ENCODE data around the gene MAP3K19. TPM values are rescaled to one million over a fixed set of nuclear protein-coding genes. Genes with fewer than 3 reads are reported as not detected.
"Not testable (repeated sequence)": the region's sequence is repeated elsewhere in the genome, so short reads cannot be mapped to it uniquely, and the experiment has no call there.

MAP3K19 gene
- total and polyA plus RNA-seq, 2 donors, result not detected

DNA sequence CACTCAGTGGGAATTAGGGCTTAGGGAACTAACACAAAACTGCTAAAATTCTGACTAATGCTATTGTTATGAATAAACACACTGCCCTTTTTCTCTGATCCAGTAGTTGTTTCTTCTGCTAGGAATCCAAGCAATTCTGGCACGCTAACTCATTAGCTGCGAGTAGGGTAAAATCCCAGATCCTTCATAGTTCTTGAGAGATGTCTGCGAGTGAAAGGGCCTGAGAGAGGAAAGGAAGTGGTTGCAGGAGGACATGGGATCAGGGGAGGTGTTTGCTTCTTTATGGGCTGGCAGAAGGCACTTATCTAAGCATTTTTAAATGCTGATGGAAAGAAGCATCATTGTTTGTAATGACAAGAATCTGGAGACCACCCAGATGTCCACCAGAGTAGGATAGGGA lies 9.4 kb downstream of the MAP3K19 start:
- Histone ChIP-seq H3K27ac (ENCODE audit: low read depth) (no peak overlapping the region), H3K4me3 (ENCODE audit: low read depth, low read length) (no peak overlapping the region), H3K36me3 (ENCODE audit: insufficient read depth) (no peaks in the 10 kb centered on the region), H3K4me1 (ENCODE audit: insufficient read depth) (no peaks in the 10 kb centered on the region)
- WGBS, result 67% methylated on average over 3 of the region's 3 CpGs
- no peak for DNase-seq (ENCODE audit: extremely low spot score)

GRCh38 chr2:135033216-135033615 lies 14.0 kb downstream of the MAP3K19 start:
- DNase-seq (ENCODE audit: extremely low spot score); H3K36me3 ChIP-seq (ENCODE audit: insufficient read depth); H3K27ac ChIP-seq (ENCODE audit: low read depth); H3K4me1 ChIP-seq (ENCODE audit: insufficient read depth); H3K4me3 ChIP-seq (ENCODE audit: low read depth, low read length): not testable (repeated sequence)
- 96% methylated on average over 18 of the region's 33 CpGs for WGBS

GRCh38 chr2:135030826-135031225 lies 16.4 kb downstream of the MAP3K19 start:
- H3K4me3 ChIP-seq (ENCODE audit: low read depth, low read length), result no peak overlapping the region
- no peak for DNase-seq (ENCODE audit: extremely low spot score)
- H3K27ac ChIP-seq (ENCODE audit: low read depth), result no peak overlapping the region

GRCh38 chr2:135029481-135030134 lies 17.6 kb downstream of the MAP3K19 start:
- Histone ChIP-seq H3K27ac (ENCODE audit: low read depth) (no peak overlapping the region), H3K36me3 (ENCODE audit: insufficient read depth) (peaks cover 1% of the 10 kb centered on the region), H3K4me3 (ENCODE audit: low read depth, low read length) (no peak overlapping the region), H3K4me1 (ENCODE audit: insufficient read depth) (no peaks in the 10 kb centered on the region)
- 67% methylated on average over 2 of the region's 2 CpGs for WGBS
- DNase-seq (ENCODE audit: extremely low spot score), result no peak

More at GRCh38 chr2:135030826-135031225, 16.4 kb downstream of the MAP3K19 start:
- peaks cover 1% of the 10 kb centered on the region for H3K36me3 ChIP-seq (ENCODE audit: insufficient read depth)
- no peaks in the 10 kb centered on the region for H3K4me1 ChIP-seq (ENCODE audit: insufficient read depth)
- WGBS, result 95% methylated on average over 1 of the region's 1 CpG

DNA sequence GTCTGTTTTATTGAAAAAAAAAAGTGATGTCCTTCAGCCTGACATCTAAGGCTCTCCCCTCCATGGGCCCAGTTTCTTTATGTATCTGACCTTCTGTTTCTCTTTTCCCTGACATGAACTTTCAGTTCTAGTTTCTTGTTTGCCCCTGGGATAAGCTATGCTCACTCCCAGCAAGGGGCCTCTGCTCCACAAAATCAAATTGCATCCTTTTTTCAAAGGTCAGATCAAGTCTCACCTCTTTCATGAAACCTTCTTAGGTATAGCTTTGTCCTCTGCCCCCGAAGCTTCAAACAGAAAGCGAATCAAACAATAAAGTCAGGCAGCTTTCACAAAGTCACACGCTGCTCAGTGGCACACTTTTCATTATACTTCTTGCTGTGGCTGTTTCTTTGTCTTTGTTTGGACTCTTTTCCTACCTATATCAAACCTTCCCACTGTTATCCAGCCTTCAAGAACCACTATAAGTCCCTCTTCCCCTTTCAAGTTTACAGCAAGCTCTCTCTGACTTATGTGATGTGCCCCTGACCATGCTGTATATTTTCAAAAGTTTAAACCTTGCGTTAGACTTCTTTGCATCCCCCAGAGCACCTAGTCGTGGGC lies 23.3 kb downstream of the MAP3K19 start:
- H3K36me3 ChIP-seq (ENCODE audit: insufficient read depth), result peaks cover 1% of the 10 kb centered on the region
- no peak for DNase-seq (ENCODE audit: extremely low spot score)
- H3K4me1 ChIP-seq (ENCODE audit: insufficient read depth), result no peaks in the 10 kb centered on the region
- no peak overlapping the region for H3K27ac ChIP-seq (ENCODE audit: low read depth)
- H3K4me3 ChIP-seq (ENCODE audit: low read depth, low read length), result no peak overlapping the region
- WGBS, result 85% methylated on average over 5 of the region's 5 CpGs

DNA sequence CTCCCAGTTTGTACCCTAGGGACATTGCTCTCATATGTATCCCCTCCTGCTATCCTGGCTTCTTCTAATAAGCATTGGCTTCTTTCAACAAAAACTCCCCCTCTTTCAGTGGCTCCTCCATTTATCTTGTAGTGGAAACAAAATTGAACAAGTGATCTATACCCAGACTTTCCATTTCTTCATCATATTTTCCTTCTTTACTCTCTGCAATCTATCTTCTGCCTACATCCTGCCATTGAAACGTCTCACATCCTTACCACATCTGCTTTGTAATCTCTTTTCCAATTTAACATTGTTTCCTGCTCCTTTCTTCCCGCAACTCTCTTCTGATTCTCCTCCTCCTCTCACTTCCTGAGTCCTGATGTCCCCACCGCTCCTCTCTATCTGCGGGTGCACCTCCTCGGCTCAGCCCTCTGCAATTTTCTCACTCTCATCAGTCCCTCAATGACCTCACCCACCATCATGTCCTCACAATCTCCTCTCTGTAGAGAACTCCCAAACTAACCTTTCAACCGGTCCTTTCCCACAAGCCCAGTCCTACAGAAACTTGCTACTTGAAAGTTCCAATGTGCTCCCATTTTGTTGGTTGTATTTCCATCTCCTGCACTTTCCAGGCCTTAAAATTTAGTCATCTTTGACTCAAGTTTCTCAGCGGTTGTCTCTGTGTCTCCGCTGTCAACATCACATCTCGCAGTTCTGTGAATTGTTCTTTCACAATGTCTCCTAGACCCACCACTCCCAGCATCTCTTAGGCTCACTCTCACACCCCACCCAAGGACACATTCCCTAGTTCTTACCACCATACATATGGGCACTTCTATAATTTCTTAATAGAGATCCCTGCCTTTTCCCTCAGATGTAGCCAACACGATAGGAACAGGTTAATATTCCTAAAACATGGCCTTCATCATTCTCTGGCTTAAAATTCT lies 24.0 kb downstream of the MAP3K19 start:
- no peak overlapping the region for H3K27ac ChIP-seq (ENCODE audit: low read depth)
- no peaks in the 10 kb centered on the region for H3K4me1 ChIP-seq (ENCODE audit: insufficient read depth)
- WGBS, result 83% methylated on average over 10 of the region's 10 CpGs
- peaks cover 1% of the 10 kb centered on the region for H3K36me3 ChIP-seq (ENCODE audit: insufficient read depth)
- H3K4me3 ChIP-seq (ENCODE audit: low read depth, low read length), result no peak overlapping the region
- DNase-seq (ENCODE audit: extremely low spot score), result no peak

- Histone ChIP-seq H3K27ac (ENCODE audit: low read depth) (no peak overlapping the region), H3K4me3 (ENCODE audit: low read depth, low read length) (no peak overlapping the region), H3K4me1 (ENCODE audit: insufficient read depth) (no peaks in the 10 kb centered on the region), H3K36me3 (ENCODE audit: insufficient read depth) (peaks cover 1% of the 10 kb centered on the region)
- WGBS, result 92% methylated on average over 1 of the region's 1 CpG
- DNase-seq (ENCODE audit: extremely low spot score), result no peak
These were observed 25.6 kb downstream of the MAP3K19 start for GRCh38 chr2:135021618-135022017.

GRCh38 chr2:135011633-135012032 lies 35.6 kb downstream of the MAP3K19 start:
- H3K27ac ChIP-seq (ENCODE audit: low read depth), result no peak overlapping the region
- no peak for DNase-seq (ENCODE audit: extremely low spot score)
- no peak overlapping the region for H3K4me3 ChIP-seq (ENCODE audit: low read depth, low read length)
- no peaks in the 10 kb centered on the region for H3K4me1 ChIP-seq (ENCODE audit: insufficient read depth)
- H3K36me3 ChIP-seq (ENCODE audit: insufficient read depth), result no peaks in the 10 kb centered on the region

- H3K4me1 ChIP-seq (ENCODE audit: insufficient read depth), result no peaks in the 10 kb centered on the region
- H3K4me3 ChIP-seq (ENCODE audit: low read depth, low read length), result no peak overlapping the region
- no peaks in the 10 kb centered on the region for H3K36me3 ChIP-seq (ENCODE audit: insufficient read depth)
- no peak overlapping the region for H3K27ac ChIP-seq (ENCODE audit: low read depth)
- WGBS, result 83% methylated on average over 10 of the region's 10 CpGs
- no peak for DNase-seq (ENCODE audit: extremely low spot score)
These were observed 36.9 kb downstream of the MAP3K19 start for GRCh38 chr2:135010200-135010942.

GRCh38 chr2:135009339-135009738 lies 37.9 kb downstream of the MAP3K19 start:
- Histone ChIP-seq H3K27ac (ENCODE audit: low read depth) (no peak overlapping the region), H3K36me3 (ENCODE audit: insufficient read depth) (no peaks in the 10 kb centered on the region), H3K4me1 (ENCODE audit: insufficient read depth) (no peaks in the 10 kb centered on the region), H3K4me3 (ENCODE audit: low read depth, low read length) (no peak overlapping the region)
- WGBS, result 94% methylated on average over 1 of the region's 1 CpG
- DNase-seq (ENCODE audit: extremely low spot score), result no peak

- no peak overlapping the region for H3K4me3 ChIP-seq (ENCODE audit: low read depth, low read length)
- H3K27ac ChIP-seq (ENCODE audit: low read depth), result no peak overlapping the region
- H3K36me3 ChIP-seq (ENCODE audit: insufficient read depth), result no peaks in the 10 kb centered on the region
- no peaks in the 10 kb centered on the region for H3K4me1 ChIP-seq (ENCODE audit: insufficient read depth)
- no peak for DNase-seq (ENCODE audit: extremely low spot score)
- WGBS, result 60% methylated on average over 3 of the region's 3 CpGs
These were observed 41.5 kb downstream of the MAP3K19 start for GRCh38 chr2:135005753-135006152.

GRCh38 chr2:135004005-135004746 lies 43.1 kb downstream of the MAP3K19 start:
- Histone ChIP-seq H3K36me3 (ENCODE audit: insufficient read depth) (no peaks in the 10 kb centered on the region), H3K27ac (ENCODE audit: low read depth) (no peak overlapping the region), H3K4me3 (ENCODE audit: low read depth, low read length) (no peak overlapping the region), H3K4me1 (ENCODE audit: insufficient read depth) (no peaks in the 10 kb centered on the region)
- WGBS, result 4% methylated on average over 17 of the region's 17 CpGs
- no peak for DNase-seq (ENCODE audit: extremely low spot score)

DNA sequence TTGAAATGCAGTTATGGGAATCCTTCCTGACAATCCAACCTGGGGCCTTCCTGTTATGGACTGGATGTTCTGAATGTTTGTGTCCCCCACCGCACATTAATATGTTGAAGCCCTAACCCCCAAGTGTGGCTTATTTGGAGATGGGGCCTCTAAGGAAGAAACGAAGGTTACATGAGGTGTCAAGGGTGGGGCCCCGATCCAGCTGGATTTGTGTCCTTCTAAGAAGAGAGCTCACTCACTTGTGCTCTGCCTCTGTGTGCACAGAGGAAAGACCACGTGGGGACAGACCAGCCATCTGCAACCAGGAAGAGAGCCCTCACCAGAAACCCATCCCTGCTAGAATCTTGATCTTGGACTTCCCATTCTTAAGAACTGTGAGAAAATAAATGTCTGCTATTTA lies 44.4 kb downstream of the MAP3K19 start:
- no peak for DNase-seq (ENCODE audit: extremely low spot score)
- Histone ChIP-seq H3K4me1 (ENCODE audit: insufficient read depth) (no peaks in the 10 kb centered on the region), H3K4me3 (ENCODE audit: low read depth, low read length) (no peak overlapping the region)

More for the DNA sequence above, 44.4 kb downstream of the MAP3K19 start:
- Histone ChIP-seq H3K27ac (ENCODE audit: low read depth) (no peak overlapping the region), H3K36me3 (ENCODE audit: insufficient read depth) (no peaks in the 10 kb centered on the region)
- 84% methylated on average over 4 of the region's 4 CpGs for WGBS
